AG10803 (cell line): ENCODE results near the gene RFX7.

Experiments used
- DNase-seq: peaks from one replicate; pipeline ENCODE4 v3.0.0; 2010; ENCODE audit warnings: low read depth
- H3K4me3 ChIP-seq: 2 replicates; pipeline ENCODE4 v1.5.1; 2011; ENCODE audit warnings: mild to moderate bottlenecking, low read length, control low read depth
- TF ChIP-seq, protein P1 (sequence below): conservative IDR thresholded peaks from 2 replicates; pipeline ENCODE4 v1.5.1; 2011; ENCODE audit warnings: mild to moderate bottlenecking, low read length, control low read depth, inconsistent platforms

RFX7 gene

DNA sequence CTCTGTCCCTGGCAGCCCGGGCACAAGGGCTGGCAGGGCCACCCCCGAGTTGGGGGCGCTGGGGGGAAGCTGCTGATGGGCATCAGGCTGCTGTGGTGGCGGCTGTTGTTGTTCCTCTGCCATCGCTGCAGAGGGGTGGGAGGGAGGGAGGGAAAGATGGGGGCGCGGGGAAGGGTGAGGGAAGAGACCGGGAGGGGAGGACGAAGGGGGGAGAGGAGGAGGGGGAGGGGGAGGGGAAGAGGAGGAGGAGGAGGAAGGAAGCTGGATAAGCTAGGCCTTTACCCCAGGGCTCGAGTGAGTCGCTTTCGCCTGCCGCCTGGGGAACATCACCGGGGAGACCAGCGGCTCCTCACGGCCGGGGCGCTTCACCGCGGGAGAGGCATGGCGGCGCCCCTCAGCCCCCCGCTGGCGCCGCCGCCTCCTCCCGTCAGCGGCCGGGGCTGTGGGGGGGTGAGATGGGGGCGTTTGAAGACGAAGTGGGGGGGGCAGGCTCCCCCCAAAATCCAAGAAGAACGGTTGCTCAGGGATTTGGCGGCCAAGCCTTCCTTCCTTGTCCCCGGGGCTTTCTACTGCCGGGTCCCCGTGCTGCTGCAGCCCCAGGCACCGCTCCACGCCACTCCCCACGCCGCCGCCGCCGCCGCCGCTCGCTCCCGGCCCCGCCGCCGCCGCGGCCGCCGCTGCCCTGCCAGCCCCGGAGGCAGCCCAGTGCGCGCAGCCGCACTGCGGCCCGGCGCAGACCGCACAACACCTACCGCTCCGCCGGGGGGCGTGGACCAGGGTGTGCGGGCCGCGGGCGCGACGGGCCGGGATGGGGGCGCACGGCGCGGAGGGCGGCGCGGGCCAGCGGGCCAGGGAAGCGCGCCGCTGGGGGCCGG is at the start of gene RFX7:
Gene RFX7, minus strand, starts transcription at position 717 of the 875 bp plus-strand sequence. Its CDS starts 594 bp downstream, at position 123.
- H3K4me3 ChIP-seq = peak within 1 kb of the TSS; percentile 74
- peak; percentile 70 for DNase-seq
- TF ChIP-seq, protein P1, sequence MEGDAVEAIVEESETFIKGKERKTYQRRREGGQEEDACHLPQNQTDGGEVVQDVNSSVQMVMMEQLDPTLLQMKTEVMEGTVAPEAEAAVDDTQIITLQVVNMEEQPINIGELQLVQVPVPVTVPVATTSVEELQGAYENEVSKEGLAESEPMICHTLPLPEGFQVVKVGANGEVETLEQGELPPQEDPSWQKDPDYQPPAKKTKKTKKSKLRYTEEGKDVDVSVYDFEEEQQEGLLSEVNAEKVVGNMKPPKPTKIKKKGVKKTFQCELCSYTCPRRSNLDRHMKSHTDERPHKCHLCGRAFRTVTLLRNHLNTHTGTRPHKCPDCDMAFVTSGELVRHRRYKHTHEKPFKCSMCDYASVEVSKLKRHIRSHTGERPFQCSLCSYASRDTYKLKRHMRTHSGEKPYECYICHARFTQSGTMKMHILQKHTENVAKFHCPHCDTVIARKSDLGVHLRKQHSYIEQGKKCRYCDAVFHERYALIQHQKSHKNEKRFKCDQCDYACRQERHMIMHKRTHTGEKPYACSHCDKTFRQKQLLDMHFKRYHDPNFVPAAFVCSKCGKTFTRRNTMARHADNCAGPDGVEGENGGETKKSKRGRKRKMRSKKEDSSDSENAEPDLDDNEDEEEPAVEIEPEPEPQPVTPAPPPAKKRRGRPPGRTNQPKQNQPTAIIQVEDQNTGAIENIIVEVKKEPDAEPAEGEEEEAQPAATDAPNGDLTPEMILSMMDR = no peak

DNA sequence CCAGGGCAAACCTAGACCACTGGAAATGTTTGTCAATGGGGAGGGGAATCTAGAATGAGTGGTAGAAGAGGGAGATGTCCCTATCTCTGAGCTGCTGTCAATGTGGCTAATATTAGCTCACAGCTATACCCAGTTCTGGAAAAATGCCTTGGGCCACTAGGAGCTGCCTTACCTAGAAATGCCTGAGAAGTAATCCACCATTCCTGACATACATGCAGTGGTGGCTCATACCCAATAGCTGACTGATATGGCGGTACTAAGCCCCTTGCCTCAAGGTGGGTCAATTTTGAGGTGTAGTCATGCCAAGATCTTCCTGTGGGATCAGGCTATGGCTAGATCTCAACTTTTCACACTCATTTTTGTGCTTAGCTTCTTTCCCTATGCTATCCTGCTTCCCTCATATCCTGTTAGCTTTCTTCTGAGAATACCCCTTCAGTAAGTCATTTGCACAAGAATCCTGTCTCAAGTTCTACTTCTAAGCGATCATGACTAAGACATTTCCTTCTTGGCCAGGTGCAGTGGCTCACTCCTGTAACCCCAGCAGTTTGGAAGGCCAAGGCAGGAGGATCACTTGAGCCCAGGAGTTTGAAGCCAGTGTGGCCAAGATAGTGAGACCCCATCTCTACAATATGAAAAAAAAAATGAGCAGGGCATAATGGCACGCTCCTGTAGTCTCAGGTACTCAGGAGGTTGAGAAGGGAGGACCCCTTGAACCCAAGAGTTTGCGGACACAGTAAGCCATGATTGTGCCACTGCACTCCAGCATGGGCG is 49.1 kb upstream of the RFX7 start:
- no peak for DNase-seq
- TF ChIP-seq, protein P1 = no peak
- no peak overlapping the region for H3K4me3 ChIP-seq

DNA sequence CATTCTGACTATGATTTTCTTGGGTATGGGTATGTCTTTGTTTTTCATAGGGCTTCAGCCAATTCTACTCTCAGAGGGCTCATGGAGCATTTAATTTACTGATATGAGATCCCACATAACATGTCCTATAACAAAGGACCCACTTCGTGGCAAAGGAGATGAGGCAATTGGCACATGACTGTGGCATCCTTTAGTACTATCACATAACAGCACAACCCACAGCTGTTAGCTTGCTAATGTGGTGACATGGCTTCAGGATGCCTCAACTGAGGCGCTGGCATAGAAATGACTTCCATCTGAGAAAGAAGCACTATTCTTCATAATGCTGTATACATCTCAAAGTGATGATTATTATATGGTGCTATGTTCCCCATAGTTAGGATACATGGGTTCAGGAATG is 48.1 kb upstream of the RFX7 start:
- DNase-seq = no peak
- TF ChIP-seq, protein P1 = no peak
- H3K4me3 ChIP-seq = no peak overlapping the region

GRCh38 chr15:56286213-56286612 is 42.5 kb upstream of the RFX7 start:
- DNase-seq = no peak
- no peak overlapping the region for H3K4me3 ChIP-seq
- TF ChIP-seq, protein P1 = peak; percentile 15; the same call in 1 of the 2 replicates

DNA sequence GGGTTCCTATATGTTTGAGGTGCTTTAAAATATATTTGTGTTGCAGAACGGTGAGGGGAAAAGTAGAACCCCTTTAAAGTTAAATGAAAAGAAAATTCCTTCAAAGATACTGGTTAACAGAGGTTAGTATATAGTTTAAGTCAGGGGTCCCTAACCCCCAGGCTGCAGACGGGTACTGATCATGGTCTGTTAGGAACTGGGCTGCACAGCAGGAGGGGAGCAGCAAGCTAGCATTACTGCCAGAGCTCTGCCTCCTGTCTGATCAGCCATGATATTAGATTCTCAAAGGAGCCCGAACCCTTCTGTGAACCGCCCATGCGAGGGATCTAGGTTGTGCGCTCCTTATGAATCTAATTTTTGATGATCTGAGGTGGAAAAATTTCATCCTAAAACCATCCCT is 37.5 kb upstream of the RFX7 start:
- TF ChIP-seq, protein P1 = no peak
- DNase-seq = no peak
- H3K4me3 ChIP-seq = no peak overlapping the region

GRCh38 chr15:56273724-56274123 is 30.0 kb upstream of the RFX7 start:
- no peak overlapping the region for H3K4me3 ChIP-seq
- no peak for DNase-seq
- TF ChIP-seq, protein P1 = no peak
